PC-3 (cell line): ENCODE results near the gene UNC93B1.

Source experiments
- EZH2 ChIP-seq: fragments of 300-600 bp; sonication (generic); IDR thresholded peaks from one replicate; pipeline ENCODE4 v1.6.1; 2017; ENCODE audit warnings: antibody characterized with exemption, mild to moderate bottlenecking, low read length; ENCODE audit not compliant: unreplicated experiment
- EZH2phosphoT487 ChIP-seq: fragments of 300-600 bp; sonication (generic); IDR thresholded peaks from 2 replicates; pipeline ENCODE4 v1.6.1; 2018; ENCODE audit warnings: mild to moderate bottlenecking, antibody characterized with exemption, low read length, borderline replicate concordance
- TF ChIP-seq, protein P1 (sequence below): fragments of 300-600 bp; sonication (generic); conservative IDR thresholded peaks from 2 replicates; pipeline ENCODE4 v1.5.1; 2017; ENCODE audit warnings: antibody characterized with exemption, low read depth, mild to moderate bottlenecking, low read length

DNA sequence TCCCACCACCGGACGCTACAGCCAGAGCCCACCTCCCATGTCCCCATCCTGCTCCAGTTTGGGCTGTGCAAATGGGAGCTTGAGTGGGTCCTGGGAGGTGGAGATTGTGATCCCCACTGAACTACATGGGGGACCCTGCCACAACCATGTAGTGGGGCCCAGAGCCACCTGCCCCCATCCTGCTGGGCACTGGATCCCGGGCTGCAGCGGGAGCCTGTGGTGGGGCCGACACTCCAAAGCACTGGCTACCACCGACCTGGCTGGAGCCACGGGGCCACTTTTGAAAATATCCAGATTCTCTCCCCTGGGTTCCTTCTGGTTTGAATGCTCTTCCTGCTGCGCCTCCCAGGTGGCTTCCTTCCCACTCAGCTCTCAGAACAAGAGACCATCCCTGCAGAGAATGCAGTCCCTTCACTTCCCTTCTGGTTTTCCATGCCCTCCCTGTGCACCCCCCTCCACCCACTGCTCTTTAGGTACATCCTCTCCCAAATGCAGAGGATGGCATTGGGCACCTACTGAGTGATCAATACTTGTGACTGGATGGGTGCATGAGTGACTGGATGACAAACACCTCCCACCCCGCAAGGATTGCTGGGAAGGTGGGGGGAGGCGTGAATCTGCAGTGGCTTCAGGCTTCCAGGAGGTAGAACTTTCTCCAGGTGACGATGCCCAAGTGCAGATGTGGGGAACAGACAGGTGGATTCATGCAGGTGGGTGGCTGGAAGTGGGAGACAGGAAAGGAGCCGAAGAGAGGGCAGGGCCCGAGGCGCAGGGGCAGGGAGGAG lies 846 bp upstream of the UNC93B1 start:
- TF ChIP-seq EZH2 = no peak
- TF ChIP-seq, protein P1, sequence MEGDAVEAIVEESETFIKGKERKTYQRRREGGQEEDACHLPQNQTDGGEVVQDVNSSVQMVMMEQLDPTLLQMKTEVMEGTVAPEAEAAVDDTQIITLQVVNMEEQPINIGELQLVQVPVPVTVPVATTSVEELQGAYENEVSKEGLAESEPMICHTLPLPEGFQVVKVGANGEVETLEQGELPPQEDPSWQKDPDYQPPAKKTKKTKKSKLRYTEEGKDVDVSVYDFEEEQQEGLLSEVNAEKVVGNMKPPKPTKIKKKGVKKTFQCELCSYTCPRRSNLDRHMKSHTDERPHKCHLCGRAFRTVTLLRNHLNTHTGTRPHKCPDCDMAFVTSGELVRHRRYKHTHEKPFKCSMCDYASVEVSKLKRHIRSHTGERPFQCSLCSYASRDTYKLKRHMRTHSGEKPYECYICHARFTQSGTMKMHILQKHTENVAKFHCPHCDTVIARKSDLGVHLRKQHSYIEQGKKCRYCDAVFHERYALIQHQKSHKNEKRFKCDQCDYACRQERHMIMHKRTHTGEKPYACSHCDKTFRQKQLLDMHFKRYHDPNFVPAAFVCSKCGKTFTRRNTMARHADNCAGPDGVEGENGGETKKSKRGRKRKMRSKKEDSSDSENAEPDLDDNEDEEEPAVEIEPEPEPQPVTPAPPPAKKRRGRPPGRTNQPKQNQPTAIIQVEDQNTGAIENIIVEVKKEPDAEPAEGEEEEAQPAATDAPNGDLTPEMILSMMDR = no peak
- no peak for TF ChIP-seq EZH2phosphoT487
